HepG2 (cell line): ENCODE data around the gene DMPK. TPM values are rescaled to one million over a fixed set of nuclear protein-coding genes. Genes with fewer than 3 reads are reported as not detected.

ENCODE experiments used
- CREB1 ChIP-seq, 2 experiments: fragments of 450-650 bp in 1 of 2; IDR thresholded peaks; 2 replicates each; pipeline ENCODE4 v1.6.1; 2016 to 2017; ENCODE audit warnings: control low read depth in 1 of 2, mild to moderate bottlenecking in 1 of 2, missing compliant biosample characterization in 1 of 2, missing genetic modification characterization in 1 of 2
- ERF ChIP-seq: IDR thresholded peaks from 2 replicates; pipeline ENCODE4 v1.6.1; 2018; ENCODE audit warnings: missing biosample characterization, missing genetic modification reagents
- FOXK2 ChIP-seq: fragments of 450-650 bp; IDR thresholded peaks from 2 replicates; pipeline ENCODE4 v1.6.1; 2016
- IKZF5 ChIP-seq: IDR thresholded peaks from 2 replicates; pipeline ENCODE4 v1.6.1; 2018; ENCODE audit warnings: missing genetic modification reagents, mild to moderate bottlenecking, missing compliant biosample characterization
- MAZ ChIP-seq, 2 experiments: sonication (generic) in 1 of 2; formaldehyde crosslinking in 1 of 2; IDR thresholded peaks; 2 replicates each; pipeline versions ENCODE4 v1.5.0 to v1.6.1; 2012 to 2020; ENCODE audit warnings: low read depth in 2 of 2, mild to moderate bottlenecking in 2 of 2, borderline replicate concordance in 1 of 2, improper control_type of control experiment in 1 of 2, low read length in 1 of 2, missing genetic modification reagents in 1 of 2, moderate library complexity in 1 of 2
- NFYC ChIP-seq: IDR thresholded peaks from 2 replicates; pipeline ENCODE4 v1.6.1; 2016; ENCODE audit warnings: missing genetic modification reagents, missing compliant biosample characterization
- PATZ1 ChIP-seq: sonication (generic); formaldehyde crosslinking; IDR thresholded peaks from 2 replicates; pipeline ENCODE4 v1.4.0; 2020; ENCODE audit warnings: missing genetic modification reagents
- PHF8 ChIP-seq: sonication (generic); formaldehyde crosslinking; IDR thresholded peaks from 2 replicates; pipeline ENCODE4 v1.5.0; 2020; ENCODE audit warnings: missing genetic modification reagents
- SIN3A ChIP-seq: IDR thresholded peaks from 2 replicates; pipeline ENCODE4 v1.6.1; 2011; ENCODE audit warnings: low read depth, mild to moderate bottlenecking, control low read depth, low read length, borderline replicate concordance
- SIX1 ChIP-seq: sonication (generic); formaldehyde crosslinking; IDR thresholded peaks from 2 replicates; pipeline ENCODE4 v1.4.0; 2020; ENCODE audit warnings: missing genetic modification reagents, borderline replicate concordance
- SOX13 ChIP-seq, 3 experiments: fragments of 450-650 bp in 1 of 3; sonication (generic) in 1 of 3; formaldehyde crosslinking in 1 of 3; IDR thresholded peaks in 2 of 3; conservative IDR thresholded peaks in 1 of 3; 2 replicates each; pipeline versions ENCODE4 v1.5.0 to v1.6.1; 2016 to 2020; ENCODE audit warnings: antibody characterized with exemption in 1 of 3, mild to moderate bottlenecking in 1 of 3, missing compliant biosample characterization in 1 of 3, missing genetic modification reagents in 1 of 3, moderate library complexity in 1 of 3
- SRF ChIP-seq: IDR thresholded peaks from 2 replicates; pipeline ENCODE4 v1.6.1; 2011; ENCODE audit warnings: mild to moderate bottlenecking, low read depth, low read length, moderate library complexity
- ZBTB4 ChIP-seq: sonication (generic); formaldehyde crosslinking; IDR thresholded peaks from 2 replicates; pipeline ENCODE4 v1.4.0; 2020; ENCODE audit warnings: missing genetic modification reagents, mild to moderate bottlenecking, borderline replicate concordance
- ZNF335 ChIP-seq: sonication (generic); formaldehyde crosslinking; IDR thresholded peaks from 2 replicates; pipeline ENCODE4 v1.4.0; 2020; ENCODE audit warnings: missing genetic modification reagents
- ZNF557 ChIP-seq: sonication (generic); formaldehyde crosslinking; IDR thresholded peaks from 2 replicates; pipeline ENCODE4 v1.4.0; 2020; ENCODE audit warnings: missing genetic modification reagents
- ZNF687 ChIP-seq: sonication (generic); formaldehyde crosslinking; IDR thresholded peaks from 2 replicates; pipeline ENCODE4 v1.5.1; 2020; ENCODE audit warnings: mild to moderate bottlenecking, missing genetic modification reagents, moderate library complexity
- ZNF747 ChIP-seq: sonication (generic); formaldehyde crosslinking; IDR thresholded peaks from 2 replicates; pipeline ENCODE4 v1.8.1; 2023; ENCODE audit warnings: missing genetic modification reagents, mild to moderate bottlenecking, borderline replicate concordance
- polyA plus RNA-seq, 8 experiments: library from polyadenylated mRNA; depleted of rRNA in 3 of 8; stranded (reverse) in 7 of 8; unstranded in 1 of 8; fragments of >200 nt; fragmentation: Illumina TruSeq in 4 of 8; extraction: Trizol in 4 of 8; gene quantifications; 2 replicates each; pipeline versions ENCODE4 v1.2.1 to v1.2.3, GENCODE V29; 2011 to 2016; ENCODE audit warnings: low read depth in 4 of 8, missing spikeins in 1 of 8, mixed read lengths in 1 of 8; ENCODE audit not compliant: insufficient read depth in 1 of 8
- total RNA-seq, 5 experiments: library from RNA; depleted of rRNA; stranded (reverse); fragments of >200 nt; fragmentation: Illumina TruSeq; extraction: Trizol; gene quantifications; 2 replicates each; pipeline ENCODE4 v1.2.3, GENCODE V29; 2016; ENCODE audit warnings: low read depth in 1 of 5

The DMPK gene
- total and polyA plus RNA-seq, 2 of the 13 experiments (the other 11 are each of a cell fraction or from before 2014, with no cell fraction given): 5.3 to 8.8 TPM

DNA sequence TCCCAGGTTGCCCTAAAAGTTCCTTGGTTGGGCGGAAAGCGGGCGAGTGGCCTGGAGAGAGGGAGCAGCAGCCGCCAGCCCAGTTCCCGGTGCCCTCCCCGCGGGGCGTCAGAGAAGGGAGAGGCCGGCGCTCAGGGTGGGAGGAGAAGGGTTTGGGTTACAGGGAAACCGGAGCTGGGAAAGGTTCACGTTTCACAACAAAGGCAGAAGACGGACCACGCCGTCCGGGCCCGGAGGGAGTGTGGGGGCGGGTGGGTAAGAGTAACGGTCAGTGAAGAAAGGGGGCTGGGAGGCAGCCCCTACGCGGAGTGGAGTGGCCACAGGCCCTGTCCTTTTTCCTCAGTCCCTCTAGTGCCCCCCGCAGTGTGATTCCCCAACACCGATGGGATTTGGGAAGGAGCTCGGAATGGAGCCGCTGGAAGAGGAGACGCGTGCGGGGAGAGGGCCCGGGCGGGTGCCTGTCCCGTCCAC, 14.8 kb downstream of the DMPK start (continued):
- TF ChIP-seq ZBTB4 (CRISPR knock-in tag): no peak
- TF ChIP-seq ZNF557 (CRISPR knock-in tag): 0 out of 2 replicates have a peak, but pooled peaks have one; percentile 11
- TF ChIP-seq PHF8 (CRISPR knock-in tag): peak; percentile 23; the same call in 1 of the 2 replicates
- TF ChIP-seq SOX13 (IDR thresholded peaks at IDR 0.05): no peak
- peak in 1 of 2 experiments; percentile 42; a peak in 1 of 4 replicates for TF ChIP-seq SOX13 (CRISPR knock-in tag; conservative IDR thresholded peaks at IDR 0.05 in 1 of 2, IDR thresholded peaks at IDR 0.05 in 1 of 2)
- TF ChIP-seq IKZF5: 0 out of 2 replicates have a peak, but pooled peaks have one; percentile 7
- TF ChIP-seq FOXK2: peak; percentile 26; the same call in 1 of the 2 replicates
- no peak for TF ChIP-seq ZNF335 (CRISPR knock-in tag)
- peak; percentile 90 for TF ChIP-seq SIX1 (CRISPR knock-in tag)
- 0 out of 2 replicates have a peak, but pooled peaks have one; percentile 59 for TF ChIP-seq MAZ (IDR thresholded peaks at IDR 0.05; ENCODE audit: borderline replicate concordance, low read depth, low read length)
- TF ChIP-seq MAZ (CRISPR knock-in tag; IDR thresholded peaks at IDR 0.05; ENCODE audit: low read depth): peak; percentile 81
- 0 out of 2 replicates have a peak, but pooled peaks have one; percentile 46 for TF ChIP-seq ERF (CRISPR knock-in tag)
- peak; percentile 57; the same call in 1 of the 2 replicates for TF ChIP-seq ZNF747 (CRISPR knock-in tag)
- TF ChIP-seq SRF: no peak
- TF ChIP-seq ZNF687 (CRISPR knock-in tag): peak; percentile 36; the same call in 1 of the 2 replicates
- peak; percentile 83 for TF ChIP-seq PATZ1
- TF ChIP-seq CREB1 (IDR thresholded peaks at IDR 0.05): no peak
- TF ChIP-seq CREB1 (CRISPR knock-in tag; IDR thresholded peaks at IDR 0.05): no peak
- peak; percentile 35; the same call in 1 of the 2 replicates for TF ChIP-seq SIN3A
- peak; percentile 16; the same call in 1 of the 2 replicates for TF ChIP-seq NFYC (CRISPR knock-in tag)
